ENCODE data around the gene FNTB.

The FNTB gene

GRCh38 chr14:64983439-64984310, 3.0 kb upstream of the FNTB start:
- no peak for DNase-seq (ENCODE audit: low read depth)

- no peak for DNase-seq (ENCODE audit: low read depth)
These were observed 708 bp downstream of the FNTB start for GRCh38 chr14:64987438-64987767.

GRCh38 chr14:64990296-64990695, 3.6 kb downstream of the FNTB start:
- DNase-seq (ENCODE audit: low read depth): no peak

GRCh38 chr14:64990939-64991338, 4.2 kb downstream of the FNTB start:
- no peak for DNase-seq (ENCODE audit: low read depth)

- no peak for DNase-seq (ENCODE audit: low read depth)
These were observed 5.7 kb downstream of the FNTB start for GRCh38 chr14:64992328-64992885.

- no peak for DNase-seq (ENCODE audit: low read depth)
These were observed 6.7 kb downstream of the FNTB start for GRCh38 chr14:64993266-64993930.

- no peak for DNase-seq (ENCODE audit: low read depth)
These were observed 7.8 kb downstream of the FNTB start for GRCh38 chr14:64994540-64994939.

- DNase-seq (ENCODE audit: low read depth): no peak
These were observed 8.6 kb downstream of the FNTB start for GRCh38 chr14:64995291-64995690.

GRCh38 chr14:64997108-64997794, 10.6 kb downstream of the FNTB start:
- DNase-seq (ENCODE audit: low read depth): no peak

GRCh38 chr14:64998455-64998931, 11.8 kb downstream of the FNTB start:
- no peak for DNase-seq (ENCODE audit: low read depth)

GRCh38 chr14:65000898-65001591, 14.3 kb downstream of the FNTB start:
- no peak for DNase-seq (ENCODE audit: low read depth)

- DNase-seq (ENCODE audit: low read depth): no peak
These were observed 15.0 kb downstream of the FNTB start for GRCh38 chr14:65001723-65002122.

- DNase-seq (ENCODE audit: low read depth): no peak
These were observed 16.0 kb downstream of the FNTB start for GRCh38 chr14:65002586-65003210.

- no peak for DNase-seq (ENCODE audit: low read depth)
These were observed 16.7 kb downstream of the FNTB start for GRCh38 chr14:65003394-65003793.

- DNase-seq (ENCODE audit: low read depth): no peak
These were observed 19.6 kb downstream of the FNTB start for GRCh38 chr14:65006261-65006721.

GRCh38 chr14:65007202-65007601, 20.5 kb downstream of the FNTB start:
- DNase-seq (ENCODE audit: low read depth): no peak

GRCh38 chr14:65010211-65010931, 23.7 kb downstream of the FNTB start:
- no peak for DNase-seq (ENCODE audit: low read depth)

GRCh38 chr14:65011538-65011937, 24.8 kb downstream of the FNTB start:
- no peak for DNase-seq (ENCODE audit: low read depth)

- no peak for DNase-seq (ENCODE audit: low read depth)
These were observed 25.7 kb downstream of the FNTB start for GRCh38 chr14:65012353-65012752.

- DNase-seq (ENCODE audit: low read depth): no peak
These were observed 28.7 kb downstream of the FNTB start for GRCh38 chr14:65015391-65015790.

GRCh38 chr14:65016471-65016870, 29.8 kb downstream of the FNTB start:
- no peak for DNase-seq (ENCODE audit: low read depth)
